Adrenal gland (tissue), 12 donors: Measurements from ENCODE around the gene MRGPRE. TPM values are rescaled to one million over a fixed set of nuclear protein-coding genes. Genes with fewer than 3 reads are reported as not detected.

Source experiments
- DNase-seq, 7 donors: peaks; one replicate each; pipeline ENCODE4 v3.0.0-alpha.2; 2019 to 2020
- H3K27ac ChIP-seq, 5 donors: fragments of 200-600 bp; sonication (generic) in 4 of 5; 1 replicate in 3 of 5; 2 replicates in 2 of 5; pipeline versions ENCODE4 v1.5.1 to v1.8.0; 2016 to 2020; ENCODE audit warnings: mild to moderate bottlenecking in 1 of 5
- H3K27me3 ChIP-seq: fragments of 200-600 bp; 2 replicates; pipeline ENCODE4 v1.8.0; 2021
- H3K36me3 ChIP-seq, 2 donors: fragments of 200-600 bp; replicated peaks in 1 of 2; 1 replicate in 1 of 2; 2 replicates in 1 of 2; pipeline versions ENCODE4 v1.5.1 to v1.8.0; 2018 to 2022
- H3K4me1 ChIP-seq, 2 donors: fragments of 200-600 bp; replicated peaks in 1 of 2; 1 replicate in 1 of 2; 2 replicates in 1 of 2; pipeline versions ENCODE4 v1.5.1 to v1.8.0; 2018 to 2021
- H3K4me3 ChIP-seq, 4 donors: fragments of 200-600 bp; sonication (generic) in 3 of 4; one replicate each; pipeline ENCODE4 v1.5.1; 2016 to 2018
- H3K9me3 ChIP-seq, 3 donors: fragments of 200-600 bp; sonication (generic) in 1 of 3; replicated peaks in 1 of 3; 1 replicate in 2 of 3; 2 replicates in 1 of 3; pipeline versions ENCODE4 v1.5.1 to v1.8.0; 2016 to 2021
- CTCF ChIP-seq, 6 experiments: fragments of 450-650 bp in 4 of 6; fragments of 200-600 bp in 2 of 6; sonication (generic) in 1 of 6; IDR thresholded peaks; 1 replicate in 5 of 6; 2 replicates in 1 of 6; pipeline versions ENCODE4 v1.5.1 to v1.8.0; 2016 to 2021; ENCODE audit warnings: antibody characterized with exemption in 6 of 6, mild to moderate bottlenecking in 2 of 6, moderate library complexity in 1 of 6
- POLR2A ChIP-seq, 2 donors: fragments of 450-650 bp; IDR thresholded peaks; one replicate each; pipeline ENCODE4 v1.6.1; 2017; ENCODE audit warnings: antibody characterized with exemption in 2 of 2, mild to moderate bottlenecking in 2 of 2, moderate library complexity in 1 of 2
- WGBS, 4 donors: extraction: QIAGEN DNeasy Blood & Tissue Kit in 2 of 4; methylation state at CpG; one replicate each; pipeline versions ENCODE4 v1.1.5 to v1.1.7; 2013 to 2017; 5-methylcytosine and 5-hydroxymethylcytosine counted together
- intact Hi-C, 2 donors: fragments of 100-400 bp; cut with DNase I; formaldehyde crosslinking; loops; one replicate each; pipeline versions ENCODE4 v1.14.1 to v1.15.0; 2022 to 2023
- polyA plus RNA-seq, 3 donors: library from polyadenylated mRNA; stranded (reverse); fragments of 200-250 nt in 2 of 3; fragments of 350-450 nt in 1 of 3; fragmentation: Illumina TruSeq in 1 of 3; extraction: RNeasy Lipid Tissue Mini Kit (QIAGEN cat#74804) in 1 of 3; gene quantifications; one replicate each; pipeline ENCODE4 v1.2.3, GENCODE V29; 2013 to 2014
- total RNA-seq, 9 donors: library from RNA; depleted of rRNA in 4 of 9; stranded (reverse); fragments of >200 nt in 4 of 9; fragments of 120-200 nt in 1 of 9; fragmentation: NEBNext Ultra II Directional in 1 of 9; extraction: Animal tissue kit (Norgen Biotek cat#: 25700) in 1 of 9; gene quantifications; one replicate each; pipeline versions ENCODE4 v1.1.0 to v1.2.4, GENCODE V29; 2013 to 2023
- donor health status: healthy with polysubstance abuse.
- donor health status: Bipolar disorder and iron deficiency.
- donor health status: DM: yes; HTN: yes; CAD: no.
- donor health status: DM: no; HTN: no; CAD: no.
- donor health status: DM: no; HTN: no; CAD: no.
- donor health status: DM: yes; HTN: yes; CAD: no.

The MRGPRE gene
- total and polyA plus RNA-seq, 12 donors = not detected

- TF ChIP-seq POLR2A (IDR thresholded peaks at IDR 0.05) (no peak), CTCF (IDR thresholded peaks at IDR 0.05) (no peak)
- no peak for DNase-seq
- H3K4me1 ChIP-seq = no peaks in the 10 kb centered on the region
- H3K36me3 ChIP-seq = no peaks in the 10 kb centered on the region
- no peak overlapping the region for H3K4me3 ChIP-seq
- no peak overlapping the region for H3K27ac ChIP-seq
- 52 to 72% (median 65%) methylated on average over 2 of the region's 2 CpGs for WGBS, 4 donors
- no peaks in the 10 kb centered on the region for H3K27me3 ChIP-seq
- intact Hi-C loops = no loop called here
- H3K9me3 ChIP-seq = no peaks in the 10 kb centered on the region
These were observed 53.9 kb downstream of the MRGPRE start for GRCh38 chr11:3178349-3178748.

GRCh38 chr11:3177931-3178330, 54.3 kb downstream of the MRGPRE start:
- Histone ChIP-seq H3K4me1 (no peaks in the 10 kb centered on the region), H3K27ac (no peak overlapping the region), H3K4me3 (no peak overlapping the region), H3K27me3 (no peaks in the 10 kb centered on the region), H3K36me3 (no peaks in the 10 kb centered on the region), H3K9me3 (no peaks in the 10 kb centered on the region)
- intact Hi-C loops = no loop called here
- 64 to 77% (median 69%) methylated on average over 2 of the region's 2 CpGs for WGBS, 4 donors
- no peak for TF ChIP-seq CTCF (IDR thresholded peaks at IDR 0.05)
- TF ChIP-seq POLR2A (IDR thresholded peaks at IDR 0.05) = no peak
- DNase-seq = no peak

Other genes starting within 250 kb of the MRGPRE start
- 100 to 1,000 TPM in 1 of 9 donors, 10 to 100 TPM in 8; 39.7 to 128 (median 79.5) TPM for gene NAP1L4, start 240.1 kb downstream of the MRGPRE start, total RNA-seq
- gene NAP1L4, start 240.1 kb downstream of the MRGPRE start, polyA plus RNA-seq = 100 to 1,000 TPM in 1 of 3 donors, 10 to 100 TPM in 2; 63.1 to 100 (median 80.3) TPM
- gene CARS1, start 175.0 kb downstream of the MRGPRE start, total RNA-seq = 10 to 100 TPM; 17.2 to 46.7 (median 28.1) TPM
- 10 to 100 TPM; 31.1 to 35.2 (median 32.5) TPM for gene CARS1, start 175.0 kb downstream of the MRGPRE start, polyA plus RNA-seq
- 10 to 100 TPM in 8 of 9 donors, 1 to 10 TPM in 1; 3.1 to 29.3 (median 21.4) TPM for gene OSBPL5, start 67.1 kb downstream of the MRGPRE start, total RNA-seq
- 10 to 100 TPM in 2 of 3 donors, 1 to 10 TPM in 1; 2.7 to 30.6 (median 18.9) TPM for gene OSBPL5, start 67.1 kb downstream of the MRGPRE start, polyA plus RNA-seq
- gene MRGPRG, start 13.6 kb downstream of the MRGPRE start, total RNA-seq = not detected
- gene MRGPRG, start 13.6 kb downstream of the MRGPRE start, polyA plus RNA-seq = not detected
- gene ZNF195, start 146.7 kb upstream of the MRGPRE start, total RNA-seq = 10 to 100 TPM in 7 of 9 donors, 1 to 10 TPM in 2; 7.9 to 29.5 (median 18.5) TPM
- gene ZNF195, start 146.7 kb upstream of the MRGPRE start, polyA plus RNA-seq = 10 to 100 TPM; 20.1 to 21.9 (median 21.1) TPM